Renal cortical epithelial cell (primary cell): ENCODE measurements around the gene CELSR2. TPM values are rescaled to one million over a fixed set of nuclear protein-coding genes. Genes with fewer than 3 reads are reported as not detected.

ENCODE experiments used
- DNase-seq: peaks from one replicate; pipeline ENCODE4 v3.0.0-alpha.2; 2011; ENCODE audit warnings: low read depth
- total RNA-seq: library from RNA; depleted of rRNA; stranded (reverse); fragments of >200 nt; gene quantifications from 2 replicates; pipeline ENCODE4 v1.2.3, GENCODE V29; 2014

Gene CELSR2
- total RNA-seq, 1 donor from 2014 or later = 75.9 TPM

GRCh38 chr1:109263597-109264378 is 14.4 kb downstream of the CELSR2 start:
- peak; percentile 80 for DNase-seq

- no peak for DNase-seq
Measured at GRCh38 chr1:109264379-109264755, 15.0 kb downstream of the CELSR2 start.

GRCh38 chr1:109265016-109265415 is 15.7 kb downstream of the CELSR2 start:
- DNase-seq = no peak

- no peak for DNase-seq
Measured at GRCh38 chr1:109265741-109266330, 16.5 kb downstream of the CELSR2 start.

GRCh38 chr1:109266965-109267364 is 17.6 kb downstream of the CELSR2 start:
- DNase-seq = no peak

- DNase-seq = no peak
Measured at GRCh38 chr1:109267743-109268300, 18.5 kb downstream of the CELSR2 start.

GRCh38 chr1:109268431-109269211 is 19.3 kb downstream of the CELSR2 start:
- DNase-seq = no peak

GRCh38 chr1:109269212-109269980 is 20.1 kb downstream of the CELSR2 start:
- DNase-seq = no peak

GRCh38 chr1:109269981-109270622 is 20.8 kb downstream of the CELSR2 start:
- DNase-seq = no peak

GRCh38 chr1:109270623-109271317 is 21.4 kb downstream of the CELSR2 start:
- DNase-seq = no peak

GRCh38 chr1:109271458-109271857 is 22.1 kb downstream of the CELSR2 start:
- DNase-seq = no peak

- DNase-seq = no peak
Measured at GRCh38 chr1:109272021-109272799, 22.9 kb downstream of the CELSR2 start.

- DNase-seq = no peak
Measured at GRCh38 chr1:109272831-109273547, 23.6 kb downstream of the CELSR2 start.

- no peak for DNase-seq
Measured at GRCh38 chr1:109273570-109274288, 24.4 kb downstream of the CELSR2 start.

- DNase-seq = peak; percentile 92
Measured at GRCh38 chr1:109274533-109275476, 25.5 kb downstream of the CELSR2 start.

- peak; percentile 74 for DNase-seq
Measured at GRCh38 chr1:109275706-109276345, 26.5 kb downstream of the CELSR2 start.
